ENCODE measurements around the gene RABGGTB. TPM values are rescaled to one million over a fixed set of nuclear protein-coding genes. Genes with fewer than 3 reads are reported as not detected.
"Not testable (repeated sequence)": the region's sequence is repeated elsewhere in the genome, so short reads cannot be mapped to it uniquely, and the experiment has no call there.

RABGGTB gene
- total RNA-seq, 4 donors from 2014 or later: 25.0 to 54.9 (median 46.9) TPM

GRCh38 chr1:75796376-75797272 is 10.6 kb downstream of the RABGGTB start, which contains the start of gene MSH4:
Gene MSH4 (plus strand): TSS chr1:75796882. CDS start chr1:75796986, 104 bp downstream.
- peaks cover 0 to under 1% (median 0%) of the 10 kb centered on the region in 3 donors for H3K4me1 ChIP-seq
- no peaks in the 10 kb centered on the region for H3K9me3 ChIP-seq
- 68 to 81% methylated on average over 15 to 16 of the region's 34 CpGs for WGBS, 2 donors (ENCODE audit: low coverage in 1 of 2)
- H3K4me3 ChIP-seq: no peak within 1 kb of the TSS
- peaks cover 12 to 71% of the 10 kb centered on the region in 2 donors for H3K36me3 ChIP-seq
- TF ChIP-seq POLR2A (IDR thresholded peaks at IDR 0.05) (no peak), POLR2AphosphoS5 (IDR thresholded peaks at IDR 0.05) (no peak), EP300 (IDR thresholded peaks at IDR 0.05) (no peak), CTCF (IDR thresholded peaks at IDR 0.05) (no peak)
- ATAC-seq: peak; percentile 22
- H3K27me3 ChIP-seq: no peaks in the 10 kb centered on the region
- no peak within 1 kb of the TSS for H3K27ac ChIP-seq

GRCh38 chr1:75797273-75797588 is 11.2 kb downstream of the RABGGTB start:
- Histone ChIP-seq H3K4me3 (no peak overlapping the region), H3K27me3 (no peaks in the 10 kb centered on the region), H3K9me3 (no peaks in the 10 kb centered on the region), H3K36me3 (peaks cover 9 to 65% of the 10 kb centered on the region in 2 donors), H3K4me1 (no peaks in the 10 kb centered on the region), H3K27ac (no peak overlapping the region)
- 77 to 100% methylated on average over 1 to 2 of the region's 6 CpGs for WGBS, 2 donors (ENCODE audit: low coverage in 1 of 2)
- ATAC-seq: no peak
- no peak for TF ChIP-seq POLR2AphosphoS5 (IDR thresholded peaks at IDR 0.05)
- TF ChIP-seq EP300 (IDR thresholded peaks at IDR 0.05): no peak
- no peak for TF ChIP-seq POLR2A (IDR thresholded peaks at IDR 0.05)
- no peak for TF ChIP-seq CTCF (IDR thresholded peaks at IDR 0.05)

- no peak overlapping the region for H3K27ac ChIP-seq
- H3K9me3 ChIP-seq: no peaks in the 10 kb centered on the region
- H3K4me3 ChIP-seq: no peak overlapping the region
- TF ChIP-seq EP300 (IDR thresholded peaks at IDR 0.05) (no peak), POLR2AphosphoS5 (IDR thresholded peaks at IDR 0.05) (no peak), CTCF (IDR thresholded peaks at IDR 0.05) (no peak), POLR2A (IDR thresholded peaks at IDR 0.05) (no peak)
- WGBS, 2 donors (ENCODE audit: low coverage in 1 of 2): 85 to 86% methylated on average over 6 to 13 of the region's 13 CpGs
- H3K4me1 ChIP-seq: no peaks in the 10 kb centered on the region
- H3K27me3 ChIP-seq: no peaks in the 10 kb centered on the region
- peaks cover 8 to 60% of the 10 kb centered on the region in 2 donors for H3K36me3 ChIP-seq
- no peak for ATAC-seq
These were observed 11.7 kb downstream of the RABGGTB start for GRCh38 chr1:75797606-75798216.

GRCh38 chr1:75801480-75801879 is 15.4 kb downstream of the RABGGTB start:
- H3K4me3 ChIP-seq, ATAC-seq, H3K27me3 ChIP-seq, H3K4me1 ChIP-seq, H3K27ac ChIP-seq, H3K9me3 ChIP-seq: not testable (repeated sequence)
- peaks cover 0 to 22% of the 10 kb centered on the region in 2 donors for H3K36me3 ChIP-seq
- WGBS, 2 donors (ENCODE audit: low coverage in 1 of 2): 60 to 92% methylated on average over 1 to 2 of the region's 2 CpGs

GRCh38 chr1:75808921-75809320 is 22.9 kb downstream of the RABGGTB start:
- Histone ChIP-seq H3K4me1 (no peaks in the 10 kb centered on the region), H3K4me3 (no peak overlapping the region), H3K27ac (no peak overlapping the region), H3K9me3 (no peaks in the 10 kb centered on the region), H3K27me3 (no peaks in the 10 kb centered on the region), H3K36me3 (no peaks in the 10 kb centered on the region)
- WGBS, 2 donors (ENCODE audit: low coverage in 1 of 2): 80 to 94% methylated on average over 3 to 4 of the region's 4 CpGs
- TF ChIP-seq CTCF (IDR thresholded peaks at IDR 0.05) (no peak), POLR2A (IDR thresholded peaks at IDR 0.05) (no peak), POLR2AphosphoS5 (IDR thresholded peaks at IDR 0.05) (no peak), EP300 (IDR thresholded peaks at IDR 0.05) (no peak)
- ATAC-seq: no peak

- not testable (repeated sequence) for H3K36me3 ChIP-seq, H3K4me3 ChIP-seq, H3K9me3 ChIP-seq, H3K4me1 ChIP-seq, ATAC-seq, H3K27me3 ChIP-seq, H3K27ac ChIP-seq
- WGBS, 2 donors (ENCODE audit: low coverage in 1 of 2): 78 to 87% methylated on average over 2 to 3 of the region's 3 CpGs
These were observed 24.1 kb downstream of the RABGGTB start for GRCh38 chr1:75810113-75810512.

Data from gastroesophageal sphincter (tissue), 4 donors.